HG02840 (cell line): ENCODE data around the gene MCEMP1.
"Not testable (repeated sequence)": the region's sequence is repeated elsewhere in the genome, so short reads cannot be mapped to it uniquely, and the experiment has no call there.

Experiments used
- ATAC-seq: cut with Tn5 transposase; IDR thresholded peaks from one replicate; pipeline ENCODE4 v1.9.1; 2021; ENCODE audit warnings: mild to moderate bottlenecking, moderate library complexity, moderate number of reproducible peaks; ENCODE audit not compliant: unreplicated experiment, low FRiP score

The MCEMP1 gene

GRCh38 chr19:7643031-7643415, 33.9 kb upstream of the MCEMP1 start:
- ATAC-seq, result no peak

GRCh38 chr19:7643629-7644549, 33.0 kb upstream of the MCEMP1 start:
- not testable (repeated sequence) for ATAC-seq

- no peak for ATAC-seq
Observed at GRCh38 chr19:7644550-7644877, 32.4 kb upstream of the MCEMP1 start.

- no peak for ATAC-seq
Observed at GRCh38 chr19:7645163-7645562, 31.7 kb upstream of the MCEMP1 start.

- no peak for ATAC-seq
Observed at GRCh38 chr19:7645656-7646425, 31.0 kb upstream of the MCEMP1 start.

- ATAC-seq, result no peak
Observed at GRCh38 chr19:7646426-7646700, 30.5 kb upstream of the MCEMP1 start.

GRCh38 chr19:7647156-7647555, 29.7 kb upstream of the MCEMP1 start:
- ATAC-seq, result no peak

- no peak for ATAC-seq
Observed at GRCh38 chr19:7648265-7649014, 28.4 kb upstream of the MCEMP1 start.

GRCh38 chr19:7650148-7650547, 26.7 kb upstream of the MCEMP1 start:
- no peak for ATAC-seq

GRCh38 chr19:7652061-7652641, 24.7 kb upstream of the MCEMP1 start:
- no peak for ATAC-seq

GRCh38 chr19:7654401-7654800, 22.5 kb upstream of the MCEMP1 start:
- ATAC-seq, result no peak

GRCh38 chr19:7655581-7655980, 21.3 kb upstream of the MCEMP1 start:
- no peak for ATAC-seq

GRCh38 chr19:7657131-7657751, 19.6 kb upstream of the MCEMP1 start:
- ATAC-seq, result no peak

GRCh38 chr19:7658219-7658686, 18.6 kb upstream of the MCEMP1 start:
- no peak for ATAC-seq

- ATAC-seq, result no peak
Observed at GRCh38 chr19:7661744-7662538, 14.9 kb upstream of the MCEMP1 start.

- ATAC-seq, result no peak
Observed at GRCh38 chr19:7662657-7663056, 14.2 kb upstream of the MCEMP1 start.

- no peak for ATAC-seq
Observed at GRCh38 chr19:7663706-7664105, 13.2 kb upstream of the MCEMP1 start.

GRCh38 chr19:7665076-7665475, 11.8 kb upstream of the MCEMP1 start:
- ATAC-seq, result no peak

- no peak for ATAC-seq
Observed at GRCh38 chr19:7668842-7669241, 8.0 kb upstream of the MCEMP1 start, which contains the start of gene RETN. Gene RETN (plus strand): TSS chr19:7669049. CDS start chr19:7669327, 278 bp downstream.
